SK-N-SH treated with all-trans-retinoic acid at 6 μM for 48 hours (cell line): Measurements from ENCODE around the gene CCNH.

ENCODE experiments used
- ISL1 ChIP-seq: fragments of 250-450 bp; sonication (Bioruptor Pico); IDR thresholded peaks from 2 replicates; pipeline ENCODE4 v2.1.2; 2022; ENCODE audit warnings: mild to moderate bottlenecking, moderate library complexity
- RARB ChIP-seq: fragments of 250-450 bp; sonication (Bioruptor Pico); IDR thresholded peaks from 2 replicates; pipeline ENCODE4 v1.8.0; 2021; ENCODE audit warnings: mild to moderate bottlenecking, moderate library complexity

DNA sequence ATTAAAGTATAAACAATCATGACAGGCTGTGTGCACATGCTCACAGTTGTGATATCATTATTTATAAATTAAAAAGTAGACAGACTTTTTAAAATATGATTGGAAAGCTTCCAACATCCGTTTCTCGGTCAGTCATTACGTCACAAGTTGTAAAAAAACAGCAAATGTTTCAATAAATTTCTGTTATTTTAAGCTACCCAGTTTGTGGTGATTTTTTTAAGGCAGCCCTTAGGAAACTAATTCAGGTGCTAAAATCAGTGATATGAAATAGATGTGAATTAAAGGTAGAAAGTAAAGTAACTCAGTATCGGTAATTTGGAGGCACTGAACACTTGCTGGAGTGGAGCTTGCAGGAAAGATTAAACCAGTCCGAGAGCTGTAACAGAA lies 1.2 kb downstream of the CCNH start:
- no peak for TF ChIP-seq RARB (CRISPR knock-in tag)
- TF ChIP-seq ISL1 (CRISPR knock-in tag): no peak
